GM18873 (cell line): ENCODE data around the gene CFAP141.

Experiments
- ATAC-seq: cut with Tn5 transposase; IDR thresholded peaks from one replicate; pipeline ENCODE4 v1.9.1; 2021; ENCODE audit warnings: mild to moderate bottlenecking, moderate library complexity, moderate number of reproducible peaks; ENCODE audit not compliant: unreplicated experiment, low FRiP score

Gene CFAP141

DNA sequence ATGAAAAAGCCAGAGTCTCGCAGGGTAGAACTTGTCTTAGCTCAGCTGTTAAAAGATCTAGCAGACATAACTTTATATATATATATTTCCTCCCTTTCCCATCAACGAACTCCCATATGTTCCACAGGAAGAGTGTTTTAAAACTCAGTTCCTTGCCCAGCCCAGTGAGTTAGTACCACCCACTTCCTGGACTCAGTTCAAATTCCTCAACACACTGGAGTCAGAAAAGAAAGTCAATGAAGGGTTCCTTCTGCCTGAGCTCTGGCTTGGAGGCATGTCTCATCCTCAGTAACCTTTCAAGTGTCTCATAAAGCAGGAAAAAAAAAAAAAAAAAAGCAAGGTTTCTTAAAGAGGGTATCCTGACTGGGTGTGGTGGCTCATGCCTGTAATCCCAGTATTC lies 29.8 kb downstream of the CFAP141 start:
- ATAC-seq, result no peak

DNA sequence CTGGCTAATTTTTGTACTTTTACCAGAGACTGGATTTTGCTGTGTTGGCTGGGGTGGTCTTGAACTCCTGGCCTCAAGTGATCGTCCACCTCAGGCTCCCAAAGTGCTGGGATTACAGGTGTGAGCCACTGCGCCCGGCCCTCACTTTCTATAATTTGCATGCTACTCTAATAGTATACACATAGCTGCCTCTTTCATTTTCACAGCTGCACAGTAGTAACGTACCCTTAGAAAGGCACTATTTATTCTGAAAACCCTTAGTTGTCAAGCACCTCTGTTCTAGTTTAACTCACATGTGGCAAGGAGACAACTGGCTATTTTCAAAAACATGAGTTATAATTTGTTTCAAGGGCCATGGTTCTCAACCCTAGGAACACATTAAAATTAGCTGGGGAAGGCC lies 31.5 kb downstream of the CFAP141 start:
- no peak for ATAC-seq

GRCh38 chr1:154171880-154172279 lies 34.3 kb downstream of the CFAP141 start:
- no peak for ATAC-seq

DNA sequence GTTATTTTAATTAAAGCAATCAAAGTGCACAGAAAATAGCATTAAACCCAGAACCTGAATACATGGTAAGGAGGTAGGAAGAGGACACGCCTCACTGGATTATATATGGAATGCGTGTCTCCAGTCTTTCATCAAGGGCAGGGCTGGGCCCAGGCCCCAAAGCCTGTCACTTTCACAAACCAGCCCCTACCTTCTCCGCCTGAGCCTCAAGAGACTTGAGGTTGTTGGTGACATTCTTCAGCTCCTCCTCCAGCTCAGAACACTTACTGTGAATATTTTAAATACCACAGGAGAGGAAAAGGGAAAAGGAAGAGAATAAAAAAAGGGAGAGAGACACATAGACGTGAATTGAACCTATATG lies 34.9 kb downstream of the CFAP141 start:
- ATAC-seq, result no peak

DNA sequence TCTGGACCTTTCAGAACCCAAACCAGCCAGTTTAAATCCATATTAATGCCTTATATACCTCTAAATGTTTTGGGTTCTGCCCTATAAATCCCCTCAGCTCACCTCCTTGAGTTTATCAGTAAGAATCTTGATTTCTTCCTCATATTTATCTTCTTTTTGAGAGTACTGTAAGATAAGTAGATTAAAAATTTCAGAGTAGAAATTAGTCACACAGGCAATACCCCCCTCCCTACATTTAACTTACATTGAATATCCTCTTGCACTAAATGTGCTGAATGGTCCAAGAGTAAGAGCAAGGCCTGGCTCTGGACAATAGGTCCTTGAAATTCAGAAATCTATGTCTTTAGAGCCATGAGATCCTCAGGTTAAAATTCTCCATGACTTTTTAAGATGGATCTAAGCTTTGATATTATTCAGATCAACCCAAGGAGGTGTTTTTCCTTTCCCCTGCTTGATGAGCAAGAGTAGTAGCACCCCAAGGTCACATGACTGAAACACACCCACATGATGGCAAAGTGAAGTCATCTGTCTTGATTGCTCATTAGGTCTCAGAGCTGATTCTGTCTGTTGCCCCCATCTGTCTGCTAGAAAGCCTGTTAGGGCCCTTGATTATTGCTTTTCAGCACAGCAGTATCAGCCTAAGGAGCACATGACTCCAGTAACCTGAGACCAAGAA lies 35.4 kb downstream of the CFAP141 start:
- no peak for ATAC-seq

- no peak for ATAC-seq
Observed at GRCh38 chr1:154167461-154167860, 38.7 kb downstream of the CFAP141 start.

GRCh38 chr1:154166207-154166606 lies 39.9 kb downstream of the CFAP141 start:
- ATAC-seq, result no peak

GRCh38 chr1:154159554-154159953 lies 46.6 kb downstream of the CFAP141 start:
- no peak for ATAC-seq

GRCh38 chr1:154158307-154159125 lies 47.6 kb downstream of the CFAP141 start:
- no peak for ATAC-seq

GRCh38 chr1:154157520-154158306 lies 48.4 kb downstream of the CFAP141 start:
- ATAC-seq, result no peak

GRCh38 chr1:154155251-154155650 lies 50.9 kb downstream of the CFAP141 start:
- no peak for ATAC-seq

DNA sequence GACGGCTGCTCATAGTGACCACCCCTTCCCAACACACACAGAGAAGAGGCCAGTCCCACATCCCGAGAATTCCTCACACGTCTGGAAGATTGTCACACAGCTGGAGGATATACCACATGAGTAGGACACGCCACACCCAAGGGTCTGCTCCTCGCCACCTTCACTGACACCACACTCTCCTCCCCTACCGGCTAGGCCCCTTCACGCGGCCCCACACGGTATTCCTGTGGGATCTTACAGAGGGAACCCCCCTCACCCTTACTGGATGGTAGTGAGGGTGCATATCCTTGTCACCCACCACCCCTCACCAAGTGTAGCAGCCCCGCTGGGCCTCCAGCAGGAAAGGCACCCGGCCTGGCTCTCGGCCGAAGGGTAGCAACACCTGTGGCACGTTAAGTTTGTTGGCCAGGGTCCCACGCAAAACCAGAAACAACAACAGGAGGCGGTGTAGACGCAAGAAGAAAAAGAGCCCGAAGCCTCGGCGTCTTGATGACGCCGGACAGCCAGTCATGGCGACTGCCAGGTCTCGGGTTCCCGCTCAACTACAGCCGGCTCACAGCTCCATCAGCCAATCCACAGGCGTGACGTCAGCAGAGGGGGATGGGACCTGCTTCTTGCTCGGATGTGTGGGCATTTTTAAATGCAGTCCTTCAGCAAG lies 51.5 kb downstream of the CFAP141 start, which contains the start of gene NUP210L:
TSS of gene NUP210L (minus strand) at position 540 of the 658 bp plus-strand sequence.
- no peak for ATAC-seq

DNA sequence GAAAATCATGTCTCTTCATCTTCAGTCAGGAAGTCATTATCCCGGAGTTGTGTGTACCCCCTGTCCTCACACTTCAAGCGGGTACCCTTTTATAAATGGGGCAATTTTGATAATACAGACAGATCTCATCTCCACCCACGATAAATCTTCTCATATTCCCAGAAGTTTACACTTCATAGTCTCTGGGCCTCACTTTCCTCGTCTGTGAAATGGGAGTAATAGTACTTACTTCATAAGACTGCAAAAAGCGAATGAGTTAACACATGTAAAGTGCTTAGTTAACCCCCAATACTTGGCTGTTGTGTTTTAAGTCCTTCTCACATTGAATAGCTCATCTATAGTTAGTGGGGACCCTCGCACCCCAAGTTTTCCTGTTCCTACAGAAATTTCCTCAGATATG lies 52.1 kb downstream of the CFAP141 start:
- ATAC-seq, result no peak

GRCh38 chr1:154151311-154151710 lies 54.8 kb downstream of the CFAP141 start:
- ATAC-seq, result no peak
